HepG2 (cell line): ENCODE results near the gene USP24.

Source experiments
- ADNP ChIP-seq: sonication (generic); formaldehyde crosslinking; IDR thresholded peaks from 2 replicates; pipeline ENCODE4 v1.4.0; 2020; ENCODE audit warnings: missing genetic modification reagents
- ATF7-NPFF ChIP-seq: sonication (generic); formaldehyde crosslinking; IDR thresholded peaks from 2 replicates; pipeline ENCODE4 v1.8.1; 2023; ENCODE audit warnings: mild to moderate bottlenecking, low read depth, missing genetic modification reagents, moderate library complexity
- CC2D1A ChIP-seq: sonication (generic); formaldehyde crosslinking; IDR thresholded peaks from 2 replicates; pipeline ENCODE4 v1.8.1; 2023; ENCODE audit warnings: mild to moderate bottlenecking, missing genetic modification reagents
- ELK4 ChIP-seq: sonication (generic); formaldehyde crosslinking; IDR thresholded peaks from 2 replicates; pipeline ENCODE4 v1.9.0; 2021; ENCODE audit warnings: missing genetic modification reagents, borderline replicate concordance
- EP300 ChIP-seq, 3 experiments: sonication (generic) in 1 of 3; formaldehyde crosslinking in 1 of 3; IDR thresholded peaks; 2 replicates each; pipeline versions ENCODE4 v1.5.1 to v1.6.1; 2011 to 2020; ENCODE audit warnings: low read depth in 2 of 3, low read length in 2 of 3, borderline replicate concordance in 1 of 3, improper control_type of control experiment in 1 of 3, mild to moderate bottlenecking in 1 of 3, missing genetic modification reagents in 1 of 3, moderate library complexity in 1 of 3
- POLR2A ChIP-seq, 2 experiments: IDR thresholded peaks; 2 replicates each; pipeline ENCODE4 v1.6.1; 2011; ENCODE audit warnings: low read depth in 2 of 2, low read length in 2 of 2, mild to moderate bottlenecking in 1 of 2, moderate library complexity in 1 of 2; ENCODE audit not compliant: insufficient read depth in 1 of 2
- ZBTB1 ChIP-seq: sonication (generic); formaldehyde crosslinking; IDR thresholded peaks from 2 replicates; pipeline ENCODE4 v1.4.0; 2020; ENCODE audit warnings: missing genetic modification reagents, borderline replicate concordance
- ZNF180 ChIP-seq: sonication (generic); formaldehyde crosslinking; IDR thresholded peaks from 2 replicates; pipeline ENCODE4 v1.4.0; 2020; ENCODE audit warnings: low read depth, missing genetic modification reagents, borderline replicate concordance
- TF ChIP-seq, protein P1 (sequence below): sonication (generic); formaldehyde crosslinking; IDR thresholded peaks from 2 replicates; pipeline ENCODE4 v1.5.0; 2020; ENCODE audit warnings: mild to moderate bottlenecking, missing genetic modification reagents, moderate library complexity

GRCh38 chr1:55064861-55065263 lies 150.3 kb downstream of the USP24 start:
- TF ChIP-seq ADNP (CRISPR knock-in tag) (no peak), CC2D1A (CRISPR knock-in tag) (no peak), ZBTB1 (CRISPR knock-in tag) (no peak), POLR2A (IDR thresholded peaks at IDR 0.05; ENCODE audit: insufficient read depth in 1 of 2, low read depth in 2 of 2, low read length in 2 of 2) (no peak), EP300 (IDR thresholded peaks at IDR 0.05; ENCODE audit: low read depth in 2 of 2, low read length in 2 of 2) (no peak), EP300 (CRISPR knock-in tag; IDR thresholded peaks at IDR 0.05; ENCODE audit: borderline replicate concordance) (no peak), ZNF180 (no peak), ELK4 (CRISPR knock-in tag) (no peak), ATF7-NPFF (no peak)
- TF ChIP-seq, protein P1, sequence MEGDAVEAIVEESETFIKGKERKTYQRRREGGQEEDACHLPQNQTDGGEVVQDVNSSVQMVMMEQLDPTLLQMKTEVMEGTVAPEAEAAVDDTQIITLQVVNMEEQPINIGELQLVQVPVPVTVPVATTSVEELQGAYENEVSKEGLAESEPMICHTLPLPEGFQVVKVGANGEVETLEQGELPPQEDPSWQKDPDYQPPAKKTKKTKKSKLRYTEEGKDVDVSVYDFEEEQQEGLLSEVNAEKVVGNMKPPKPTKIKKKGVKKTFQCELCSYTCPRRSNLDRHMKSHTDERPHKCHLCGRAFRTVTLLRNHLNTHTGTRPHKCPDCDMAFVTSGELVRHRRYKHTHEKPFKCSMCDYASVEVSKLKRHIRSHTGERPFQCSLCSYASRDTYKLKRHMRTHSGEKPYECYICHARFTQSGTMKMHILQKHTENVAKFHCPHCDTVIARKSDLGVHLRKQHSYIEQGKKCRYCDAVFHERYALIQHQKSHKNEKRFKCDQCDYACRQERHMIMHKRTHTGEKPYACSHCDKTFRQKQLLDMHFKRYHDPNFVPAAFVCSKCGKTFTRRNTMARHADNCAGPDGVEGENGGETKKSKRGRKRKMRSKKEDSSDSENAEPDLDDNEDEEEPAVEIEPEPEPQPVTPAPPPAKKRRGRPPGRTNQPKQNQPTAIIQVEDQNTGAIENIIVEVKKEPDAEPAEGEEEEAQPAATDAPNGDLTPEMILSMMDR (CRISPR knock-in tag) = no peak
